ENCODE measurements around the gene CXCL10.

GRCh38 chr4:75985116-75985515 lies 38.2 kb downstream of the CXCL10 start:
- no peak for TF ChIP-seq CTCF (IDR thresholded peaks at IDR 0.05; ENCODE audit: low read length)
- no peak for TF ChIP-seq EZH2 (optimal IDR thresholded peaks at IDR 0.05; ENCODE audit: low read depth, low read length)
